ENCODE results near the gene OSBPL8.

Gene OSBPL8

GRCh38 chr12:76559400-76560085 lies at the start of gene OSBPL8:
TSS of gene OSBPL8 (minus strand) at chr12:76559771. CDS start at chr12:76487551, 72,220 bp downstream.
- H3K27ac Mint-ChIP-seq, result peak within 1 kb of the TSS; percentile 99
- peak; percentile 96 for DNase-seq
- CTCF ChIA-PET, result interaction anchor here (0.6 to 1.8 kb wide), 3 partner anchors 27 to 233 kb away, joined by 4 to 9 read pairs (median 4); no protein-coding TSS in a partner anchor
- peaks cover 40% of the 10 kb centered on the region for H3K4me1 Mint-ChIP-seq
- peaks cover 20% of the 10 kb centered on the region for H3K36me3 Mint-ChIP-seq
- no peaks in the 10 kb centered on the region for H3K27me3 Mint-ChIP-seq
- no peaks in the 10 kb centered on the region for H3K9me3 Mint-ChIP-seq
- peak within 1 kb of the TSS; percentile 94 for H3K4me3 Mint-ChIP-seq

- CTCF ChIA-PET, result no interaction called here
- H3K4me3 Mint-ChIP-seq, result no peak overlapping the region
- DNase-seq, result no peak
- H3K4me1 Mint-ChIP-seq, result no peaks in the 10 kb centered on the region
- no peak overlapping the region for H3K27ac Mint-ChIP-seq
- H3K9me3 Mint-ChIP-seq, result no peaks in the 10 kb centered on the region
- peaks cover 12% of the 10 kb centered on the region for H3K27me3 Mint-ChIP-seq
- H3K36me3 Mint-ChIP-seq, result no peaks in the 10 kb centered on the region
Observed at GRCh38 chr12:76608070-76608469, 48.5 kb upstream of the OSBPL8 start.

- no peak overlapping the region for H3K27ac Mint-ChIP-seq
- DNase-seq, result no peak
- H3K36me3 Mint-ChIP-seq, result no peaks in the 10 kb centered on the region
- CTCF ChIA-PET, result no interaction called here
- H3K9me3 Mint-ChIP-seq, result no peaks in the 10 kb centered on the region
- no peaks in the 10 kb centered on the region for H3K27me3 Mint-ChIP-seq
- no peaks in the 10 kb centered on the region for H3K4me1 Mint-ChIP-seq
- H3K4me3 Mint-ChIP-seq, result no peak overlapping the region
Observed at GRCh38 chr12:76595056-76595455, 35.5 kb upstream of the OSBPL8 start.

- Mint-ChIP-seq H3K4me1 (peaks cover 11% of the 10 kb centered on the region), H3K27me3 (no peaks in the 10 kb centered on the region), H3K27ac (no peak overlapping the region), H3K4me3 (no peak overlapping the region), H3K36me3 (no peaks in the 10 kb centered on the region), H3K9me3 (no peaks in the 10 kb centered on the region)
- CTCF ChIA-PET, result no interaction called here
- DNase-seq, result no peak
Observed at GRCh38 chr12:76591476-76591875, 31.9 kb upstream of the OSBPL8 start.

- no peak overlapping the region for H3K27ac Mint-ChIP-seq
- H3K4me3 Mint-ChIP-seq, result no peak overlapping the region
- peaks cover 11% of the 10 kb centered on the region for H3K4me1 Mint-ChIP-seq
- no peaks in the 10 kb centered on the region for H3K9me3 Mint-ChIP-seq
- CTCF ChIA-PET, result interaction anchor here (1.2 kb wide), 1 partner anchor 178 kb away, joined by 3 read pairs; no protein-coding TSS in a partner anchor
- no peaks in the 10 kb centered on the region for H3K36me3 Mint-ChIP-seq
- no peak for DNase-seq
- H3K27me3 Mint-ChIP-seq, result no peaks in the 10 kb centered on the region
Observed at GRCh38 chr12:76590131-76590530, 30.6 kb upstream of the OSBPL8 start.

- no peak overlapping the region for H3K27ac Mint-ChIP-seq
- no peak for DNase-seq
- no peaks in the 10 kb centered on the region for H3K36me3 Mint-ChIP-seq
- H3K27me3 Mint-ChIP-seq, result no peaks in the 10 kb centered on the region
- CTCF ChIA-PET, result interaction anchor here (0.6 to 1.2 kb wide), 2 partner anchors 179 to 216 kb away, joined by 3 read pairs; no protein-coding TSS in a partner anchor
- H3K4me3 Mint-ChIP-seq, result no peak overlapping the region
- H3K9me3 Mint-ChIP-seq, result no peaks in the 10 kb centered on the region
- peaks cover 11% of the 10 kb centered on the region for H3K4me1 Mint-ChIP-seq
Observed at GRCh38 chr12:76588881-76589565, 29.5 kb upstream of the OSBPL8 start.

- Mint-ChIP-seq H3K27ac (no peak overlapping the region), H3K27me3 (no peaks in the 10 kb centered on the region), H3K4me1 (peaks cover 11% of the 10 kb centered on the region), H3K36me3 (no peaks in the 10 kb centered on the region), H3K9me3 (no peaks in the 10 kb centered on the region), H3K4me3 (no peak overlapping the region)
- CTCF ChIA-PET, result interaction anchor here (1.3 to 2.1 kb wide), 7 partner anchors 27 to 1103 kb away, joined by 3 to 9 read pairs (median 3); partner anchors contain the start of gene OSBPL8
- no peak for DNase-seq
Observed at GRCh38 chr12:76587428-76588178, 28.0 kb upstream of the OSBPL8 start.

GRCh38 chr12:76586764-76587395 lies 27.3 kb upstream of the OSBPL8 start:
- no peaks in the 10 kb centered on the region for H3K27me3 Mint-ChIP-seq
- no peak overlapping the region for H3K27ac Mint-ChIP-seq
- H3K36me3 Mint-ChIP-seq, result no peaks in the 10 kb centered on the region
- CTCF ChIA-PET, result interaction anchor here (0.7 to 2.2 kb wide), 18 partner anchors 10 to 1102 kb away, joined by 3 to 9 read pairs (median 4); partner anchors contain the start of genes BBS10 and OSBPL8
- no peak overlapping the region for H3K4me3 Mint-ChIP-seq
- H3K9me3 Mint-ChIP-seq, result no peaks in the 10 kb centered on the region
- DNase-seq, result peak; percentile 50
- H3K4me1 Mint-ChIP-seq, result peaks cover 11% of the 10 kb centered on the region

GRCh38 chr12:76583301-76583700 lies 23.7 kb upstream of the OSBPL8 start:
- Mint-ChIP-seq H3K27me3 (no peaks in the 10 kb centered on the region), H3K36me3 (no peaks in the 10 kb centered on the region), H3K9me3 (no peaks in the 10 kb centered on the region), H3K4me1 (peaks cover 3% of the 10 kb centered on the region), H3K4me3 (no peak overlapping the region), H3K27ac (no peak overlapping the region)
- DNase-seq, result no peak
- CTCF ChIA-PET, result no interaction called here

- CTCF ChIA-PET, result no interaction called here
- Mint-ChIP-seq H3K27ac (no peak overlapping the region), H3K9me3 (peaks cover 9% of the 10 kb centered on the region), H3K4me3 (no peak overlapping the region), H3K36me3 (peaks cover 8% of the 10 kb centered on the region), H3K27me3 (no peaks in the 10 kb centered on the region), H3K4me1 (peaks cover 7% of the 10 kb centered on the region)
- DNase-seq, result no peak
Observed at GRCh38 chr12:76573840-76574373, 14.3 kb upstream of the OSBPL8 start.

GRCh38 chr12:76571256-76571655 lies 11.7 kb upstream of the OSBPL8 start:
- Mint-ChIP-seq H3K27me3 (no peaks in the 10 kb centered on the region), H3K36me3 (peaks cover 8% of the 10 kb centered on the region), H3K4me3 (no peak overlapping the region), H3K9me3 (peaks cover 9% of the 10 kb centered on the region), H3K27ac (no peak overlapping the region), H3K4me1 (peaks cover 7% of the 10 kb centered on the region)
- no peak for DNase-seq
- CTCF ChIA-PET, result no interaction called here

- Mint-ChIP-seq H3K4me1 (peaks cover 7% of the 10 kb centered on the region), H3K9me3 (peaks cover 9% of the 10 kb centered on the region), H3K27ac (no peak overlapping the region)
Observed at GRCh38 chr12:76569685-76570604, 10.4 kb upstream of the OSBPL8 start.

More at GRCh38 chr12:76569685-76570604, 10.4 kb upstream of the OSBPL8 start:
- Mint-ChIP-seq H3K27me3 (peaks cover 6% of the 10 kb centered on the region), H3K4me3 (no peak overlapping the region), H3K36me3 (peaks cover 8% of the 10 kb centered on the region)
- CTCF ChIA-PET, result no interaction called here
- DNase-seq, result no peak

All from activated naive CD4-positive, alpha-beta T cell treated with anti-CD3 and anti-CD28 coated beads, Interleukin-2, amount 10 ng/mL, durations not matched to agents 7 days and 5 days (primary cell).